ENCODE measurements around the gene CD59. TPM values are rescaled to one million over a fixed set of nuclear protein-coding genes. Genes with fewer than 3 reads are reported as not detected.
"Not testable (repeated sequence)": the region's sequence is repeated elsewhere in the genome, so short reads cannot be mapped to it uniquely, and the experiment has no call there.

Gene CD59
- polyA plus RNA-seq, 1 experiment = 1,182 TPM

GRCh38 chr11:33709466-33709865 is 26.8 kb downstream of the CD59 start:
- POLR2A ChIA-PET = interaction anchor here (1.1 kb wide), 1 partner anchor 8 kb away, joined by 3 read pairs; no protein-coding TSS in a partner anchor
- H3K27me3 ChIP-seq (ENCODE audit: control insufficient read depth, insufficient read depth, low read length) = no peaks in the 10 kb centered on the region
- H3K27ac ChIP-seq (ENCODE audit: low read depth, low read length) = no peak overlapping the region

GRCh38 chr11:33708985-33709384 is 27.2 kb downstream of the CD59 start:
- no peak overlapping the region for H3K27ac ChIP-seq (ENCODE audit: low read depth, low read length)
- no peak for TF ChIP-seq CTCF (IDR thresholded peaks at IDR 0.05; ENCODE audit: low read depth, low read length)
- H3K9me3 ChIP-seq (ENCODE audit: control insufficient read depth, insufficient read depth, low read length) = no peaks in the 10 kb centered on the region
- no peaks in the 10 kb centered on the region for H3K27me3 ChIP-seq (ENCODE audit: control insufficient read depth, insufficient read depth, low read length)
- no peak overlapping the region for H3K4me3 ChIP-seq (ENCODE audit: low read depth, low read length)
- ChIA-PET CTCF (interaction anchor here (1.1 to 2.2 kb wide), 4 partner anchors 15 to 378 kb away, joined by 3 to 12 read pairs (median 5); no protein-coding TSS in a partner anchor), POLR2A (interaction anchor here (1.1 kb wide), 1 partner anchor 8 kb away, joined by 3 read pairs; no protein-coding TSS in a partner anchor)
- DNase-seq (ENCODE audit: low read depth, low spot score) = no peak

More at GRCh38 chr11:33709466-33709865, 26.8 kb downstream of the CD59 start:
- TF ChIP-seq CTCF (IDR thresholded peaks at IDR 0.05; ENCODE audit: low read depth, low read length) = no peak
- DNase-seq (ENCODE audit: low read depth, low spot score) = no peak
- no peaks in the 10 kb centered on the region for H3K9me3 ChIP-seq (ENCODE audit: control insufficient read depth, insufficient read depth, low read length)
- CTCF ChIA-PET = interaction anchor here (0.6 to 2.2 kb wide), 5 partner anchors 15 to 379 kb away, joined by 3 to 12 read pairs (median 4); no protein-coding TSS in a partner anchor
- no peak overlapping the region for H3K4me3 ChIP-seq (ENCODE audit: low read depth, low read length)

- ChIA-PET POLR2A (interaction anchor here (0.6 kb wide), 1 partner anchor 462 kb away, joined by 3 read pairs; no protein-coding TSS in a partner anchor), CTCF (interaction anchor here (1.0 to 2.2 kb wide), 3 partner anchors 20 to 35 kb away, joined by 3 to 12 read pairs (median 10); no protein-coding TSS in a partner anchor)
- DNase-seq (ENCODE audit: low read depth, low spot score); H3K27me3 ChIP-seq (ENCODE audit: control insufficient read depth, insufficient read depth, low read length); H3K27ac ChIP-seq (ENCODE audit: low read depth, low read length); H3K9me3 ChIP-seq (ENCODE audit: control insufficient read depth, insufficient read depth, low read length); H3K4me3 ChIP-seq (ENCODE audit: low read depth, low read length): not testable (repeated sequence)
Measured at GRCh38 chr11:33707831-33708230, 28.4 kb downstream of the CD59 start.

GRCh38 chr11:33706966-33707365 is 29.3 kb downstream of the CD59 start:
- ChIA-PET CTCF (interaction anchor here (1.0 to 2.2 kb wide), 2 partner anchors 19 to 35 kb away, joined by 3 to 10 read pairs; no protein-coding TSS in a partner anchor), POLR2A (interaction anchor here (0.6 kb wide), 1 partner anchor 30 kb away, joined by 8 read pairs; the partner anchor contains the start of gene CD59)
- Histone ChIP-seq H3K4me3 (ENCODE audit: low read depth, low read length) (no peak overlapping the region), H3K27ac (ENCODE audit: low read depth, low read length) (no peak overlapping the region), H3K27me3 (ENCODE audit: control insufficient read depth, insufficient read depth, low read length) (no peaks in the 10 kb centered on the region), H3K9me3 (ENCODE audit: control insufficient read depth, insufficient read depth, low read length) (no peaks in the 10 kb centered on the region)
- TF ChIP-seq CTCF (IDR thresholded peaks at IDR 0.05; ENCODE audit: low read depth, low read length) = no peak
- DNase-seq (ENCODE audit: low read depth, low spot score) = no peak

- ChIA-PET POLR2A (no interaction called here), CTCF (interaction anchor here (2.2 kb wide), 1 partner anchor 36 kb away, joined by 10 read pairs; no protein-coding TSS in a partner anchor)
- TF ChIP-seq CTCF (IDR thresholded peaks at IDR 0.05; ENCODE audit: low read depth, low read length) = no peak
- Histone ChIP-seq H3K4me3 (ENCODE audit: low read depth, low read length) (no peak overlapping the region), H3K27me3 (ENCODE audit: control insufficient read depth, insufficient read depth, low read length) (no peaks in the 10 kb centered on the region), H3K27ac (ENCODE audit: low read depth, low read length) (no peak overlapping the region), H3K9me3 (ENCODE audit: control insufficient read depth, insufficient read depth, low read length) (no peaks in the 10 kb centered on the region)
- no peak for DNase-seq (ENCODE audit: low read depth, low spot score)
Measured at GRCh38 chr11:33706546-33706945, 29.7 kb downstream of the CD59 start.

Measured in AG04450 (cell line).